ENCODE data around the gene RALGAPA1. TPM values are rescaled to one million over a fixed set of nuclear protein-coding genes. Genes with fewer than 3 reads are reported as not detected.
"Not testable (repeated sequence)": the region's sequence is repeated elsewhere in the genome, so short reads cannot be mapped to it uniquely, and the experiment has no call there.

Gene RALGAPA1
- polyA plus RNA-seq, 3 donors = 8.3 to 12.1 (median 11.4) TPM

GRCh38 chr14:35730871-35731270 lies 78.2 kb downstream of the RALGAPA1 start:
- no peak overlapping the region for H3K27ac ChIP-seq (ENCODE audit: low read depth, low read length)
- 95 to 99% (median 98%) methylated on average over 4 of the region's 4 CpGs for WGBS, 3 donors

- 71 to 79% (median 75%) methylated on average over 2 of the region's 2 CpGs for WGBS, 3 donors
- no peak overlapping the region for H3K27ac ChIP-seq (ENCODE audit: low read depth, low read length)
Observed at GRCh38 chr14:35727764-35728163, 81.3 kb downstream of the RALGAPA1 start.

DNA sequence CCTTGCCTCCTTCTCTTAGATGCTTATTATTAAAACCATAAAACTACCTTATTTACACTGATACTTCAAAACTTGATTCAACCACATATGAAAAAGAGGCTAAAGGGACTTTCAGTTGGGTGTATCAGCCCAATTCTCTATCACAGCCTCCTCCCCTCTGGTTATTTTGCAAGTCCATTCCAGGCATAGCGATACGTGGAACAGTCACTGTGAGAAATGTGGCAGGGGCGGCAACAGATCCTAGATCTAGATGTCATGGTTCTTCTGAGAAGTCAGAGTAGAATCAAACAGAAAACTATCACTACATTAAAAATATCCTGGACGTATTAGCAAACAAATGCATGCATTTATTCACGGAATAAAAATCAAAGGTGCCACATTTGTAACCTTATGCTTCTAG lies 83.2 kb downstream of the RALGAPA1 start:
- WGBS, 3 donors = 96 to 98% (median 97%) methylated on average over 5 of the region's 5 CpGs
- no peak overlapping the region for H3K27ac ChIP-seq (ENCODE audit: low read depth, low read length)

GRCh38 chr14:35715079-35715478 lies 94.0 kb downstream of the RALGAPA1 start:
- 92 to 99% (median 97%) methylated on average over 1 of the region's 1 CpG for WGBS, 3 donors
- H3K27ac ChIP-seq (ENCODE audit: low read depth, low read length) = no peak overlapping the region

- WGBS, 3 donors = 85 to 93% (median 88%) methylated on average over 3 of the region's 3 CpGs
- H3K27ac ChIP-seq (ENCODE audit: low read depth, low read length) = no peak overlapping the region
Observed at GRCh38 chr14:35712466-35712865, 96.6 kb downstream of the RALGAPA1 start.

- no peak overlapping the region for H3K27ac ChIP-seq (ENCODE audit: low read depth, low read length)
- WGBS, 3 donors = 96 to 100% (median 100%) methylated on average over 1 of the region's 1 CpG
Observed at GRCh38 chr14:35708062-35708461, 101.0 kb downstream of the RALGAPA1 start.

DNA sequence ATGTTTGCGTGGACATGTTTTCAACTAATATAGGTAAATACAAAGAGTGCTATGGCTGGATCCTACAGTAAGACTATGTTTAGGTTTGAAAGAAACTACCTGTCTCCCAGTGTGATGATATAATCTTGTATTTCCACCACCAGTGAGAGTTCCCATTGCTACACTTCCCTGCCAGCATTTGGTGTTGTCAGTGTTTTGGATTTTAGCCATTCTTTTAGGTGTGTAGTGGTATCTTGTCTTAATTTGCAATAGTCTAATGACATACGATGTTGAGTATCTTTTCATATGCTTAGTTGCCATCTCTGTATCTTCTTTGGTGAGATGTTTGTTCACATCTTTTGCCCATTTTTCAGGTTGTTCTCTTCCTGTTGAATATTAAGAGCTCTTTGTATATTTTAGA lies 103.5 kb downstream of the RALGAPA1 start:
- WGBS, 3 donors = 97 to 99% (median 99%) methylated on average over 2 of the region's 2 CpGs
- no peak overlapping the region for H3K27ac ChIP-seq (ENCODE audit: low read depth, low read length)

- no peak overlapping the region for H3K27ac ChIP-seq (ENCODE audit: low read depth, low read length)
Observed at GRCh38 chr14:35704793-35705493, 104.2 kb downstream of the RALGAPA1 start.

DNA sequence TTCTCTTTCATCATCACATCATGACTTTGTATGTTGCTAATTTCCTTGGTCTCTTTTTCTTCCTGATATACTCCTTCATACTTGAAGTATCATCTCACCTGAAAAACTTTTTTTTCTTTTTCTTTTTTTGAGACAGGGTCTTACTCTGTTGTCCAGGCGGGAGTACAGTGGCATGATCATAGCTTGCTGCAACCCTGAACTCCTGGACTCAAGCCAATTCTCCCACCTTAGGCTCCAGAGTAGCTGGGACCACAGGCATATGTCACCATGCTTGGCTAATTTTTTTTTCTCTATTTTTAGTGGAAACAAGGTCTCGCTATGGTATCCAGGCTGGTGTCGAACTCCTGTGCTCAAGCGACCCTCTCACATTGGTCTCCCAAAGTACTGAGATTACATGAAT lies 107.6 kb downstream of the RALGAPA1 start:
- no peak overlapping the region for H3K27ac ChIP-seq (ENCODE audit: low read depth, low read length)
- 98 to 100% (median 99%) methylated on average over 4 of the region's 4 CpGs for WGBS, 3 donors

- 91 to 96% (median 95%) methylated on average over 5 of the region's 5 CpGs for WGBS, 3 donors
- H3K27ac ChIP-seq (ENCODE audit: low read depth, low read length) = no peak overlapping the region
Observed at GRCh38 chr14:35699791-35700444, 109.2 kb downstream of the RALGAPA1 start.

GRCh38 chr14:35696575-35696974 lies 112.5 kb downstream of the RALGAPA1 start:
- WGBS, 3 donors = 49 to 75% (median 53%) methylated on average over 3 of the region's 3 CpGs
- no peak overlapping the region for H3K27ac ChIP-seq (ENCODE audit: low read depth, low read length)

DNA sequence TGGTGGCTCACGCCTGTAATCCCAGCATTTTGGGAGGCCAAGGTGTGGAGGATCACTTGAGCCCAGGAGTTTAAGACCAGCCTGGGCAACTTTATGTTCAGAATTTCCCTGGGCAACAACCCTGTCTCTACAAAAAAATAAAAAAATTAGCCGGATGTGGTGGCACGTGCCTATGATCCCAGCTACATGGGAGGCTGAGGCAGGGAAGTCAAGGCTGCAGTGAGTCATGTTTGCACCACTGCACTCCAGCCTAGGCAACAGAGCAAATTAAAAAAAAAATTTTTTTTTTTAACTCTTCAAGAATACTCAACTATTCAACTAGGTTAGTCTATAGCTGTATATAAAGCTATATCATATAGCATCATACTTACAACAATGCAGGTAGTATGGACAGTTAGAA lies 113.0 kb downstream of the RALGAPA1 start:
- H3K27ac ChIP-seq (ENCODE audit: low read depth, low read length) = no peak overlapping the region
- WGBS, 3 donors = 97 to 100% (median 99%) methylated on average over 3 of the region's 3 CpGs

- WGBS, 3 donors = 31 to 70% (median 59%) methylated on average over 1 of the region's 1 CpG
- no peak overlapping the region for H3K27ac ChIP-seq (ENCODE audit: low read depth, low read length)
Observed at GRCh38 chr14:35695647-35696046, 113.4 kb downstream of the RALGAPA1 start.

DNA sequence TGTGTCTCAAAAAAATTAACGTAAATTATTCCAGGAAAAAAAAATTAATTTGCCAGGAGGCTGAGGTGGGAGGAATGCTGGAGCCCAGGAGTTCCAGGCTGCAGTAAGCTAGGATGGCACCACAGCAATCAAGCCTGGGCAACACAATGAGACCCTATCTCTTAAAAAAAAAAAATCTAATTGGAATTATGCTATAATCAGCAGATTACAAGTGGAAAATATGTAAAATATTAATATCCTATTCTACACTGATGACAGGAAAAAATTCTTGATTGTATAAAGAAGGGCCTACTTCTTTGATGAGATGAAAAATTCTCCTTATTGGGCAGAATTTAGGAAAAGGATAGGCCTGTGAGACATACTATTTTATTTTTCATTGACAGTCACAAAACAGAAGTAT lies 114.0 kb downstream of the RALGAPA1 start:
- 96 to 97% (median 96%) methylated on average over 1 of the region's 1 CpG for WGBS, 3 donors
- no peak overlapping the region for H3K27ac ChIP-seq (ENCODE audit: low read depth, low read length)

DNA sequence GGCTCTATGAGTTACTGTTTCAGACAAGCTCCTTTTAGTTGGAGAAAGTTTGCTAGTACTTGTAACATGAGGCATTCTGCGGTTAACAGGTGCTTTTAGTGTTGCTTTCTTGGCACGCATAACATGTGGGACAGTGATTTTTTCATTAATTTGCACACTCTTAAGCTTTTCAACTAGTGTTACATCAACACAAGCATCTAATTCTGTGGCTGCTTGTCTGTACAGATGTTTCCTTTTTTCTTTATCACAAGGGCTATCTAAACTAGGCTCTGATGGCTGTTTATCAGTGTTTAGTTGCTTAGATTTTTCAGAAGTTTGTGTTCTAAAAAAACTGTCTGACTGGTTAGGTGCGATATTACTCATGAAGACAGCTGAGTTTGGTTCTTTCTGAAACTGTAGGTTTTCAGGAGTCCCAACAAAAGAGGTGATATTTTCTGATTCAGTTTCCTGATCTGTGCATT lies 120.1 kb downstream of the RALGAPA1 start:
- 60 to 92% (median 80%) methylated on average over 3 of the region's 3 CpGs for WGBS, 3 donors

GRCh38 chr14:35688126-35688826 lies 120.8 kb downstream of the RALGAPA1 start:
- 92 to 97% (median 95%) methylated on average over 6 of the region's 6 CpGs for WGBS, 3 donors
- no peak overlapping the region for H3K27ac ChIP-seq (ENCODE audit: low read depth, low read length)

More for the DNA sequence above, 120.1 kb downstream of the RALGAPA1 start:
- H3K27ac ChIP-seq (ENCODE audit: low read depth, low read length) = no peak overlapping the region

- 7 to 14% (median 13%) methylated on average over 1 of the region's 1 CpG for WGBS, 3 donors
- no peak overlapping the region for H3K27ac ChIP-seq (ENCODE audit: low read depth, low read length)
Observed at GRCh38 chr14:35687335-35687939, 121.7 kb downstream of the RALGAPA1 start.

DNA sequence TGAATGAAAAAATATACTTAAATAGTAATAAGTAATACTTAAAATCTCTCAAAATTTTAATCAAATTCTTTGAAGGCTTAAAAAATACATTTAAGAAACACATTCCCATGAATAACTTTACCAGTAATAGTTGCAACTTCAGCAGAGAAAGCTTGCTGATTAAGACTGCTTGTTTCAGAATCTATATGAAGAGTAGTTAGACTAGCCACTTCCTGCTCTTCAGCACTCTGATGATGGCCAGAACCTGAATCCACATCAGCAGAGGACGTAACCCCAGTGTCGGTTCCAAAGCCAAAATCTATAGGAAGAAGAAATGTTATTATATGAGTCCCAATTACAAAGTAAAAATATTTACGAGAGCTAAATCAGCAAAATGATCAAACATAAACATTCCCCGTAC lies 125.4 kb downstream of the RALGAPA1 start:
- whole genome bisulfite sequencing, 3 donors = 73 to 93% (median 88%) methylated on average over 4 of the region's 4 CpGs
- not testable (repeated sequence) for H3K27ac ChIP-seq (ENCODE audit: low read depth, low read length)

DNA sequence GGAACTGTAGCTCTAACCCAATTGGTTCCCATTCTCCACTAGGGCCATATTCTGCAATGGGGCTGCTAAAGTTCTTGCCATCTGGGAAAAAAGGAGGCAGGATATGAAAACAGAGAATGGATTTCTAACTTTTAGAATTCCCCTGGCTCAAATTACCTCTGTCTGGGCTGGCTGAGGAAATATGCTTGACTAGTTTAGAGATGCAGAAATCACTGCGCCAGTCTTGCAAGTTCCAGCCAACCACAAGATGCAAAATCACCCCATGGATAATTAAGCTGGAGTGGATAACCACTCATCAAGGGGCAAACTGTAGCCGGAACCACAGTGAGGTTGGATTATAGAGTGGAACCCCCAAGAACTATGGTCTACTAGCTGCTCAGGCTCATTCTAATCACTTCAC lies 126.3 kb downstream of the RALGAPA1 start:
- WGBS, 3 donors = 95 to 98% (median 98%) methylated on average over 2 of the region's 2 CpGs
- no peak overlapping the region for H3K27ac ChIP-seq (ENCODE audit: low read depth, low read length)

All from adipose tissue (tissue), 3 donors.